Measurements from ENCODE around the gene SULT1C3. TPM values are rescaled to one million over a fixed set of nuclear protein-coding genes. Genes with fewer than 3 reads are reported as not detected.

Gene SULT1C3
- total RNA-seq = not detected
- long read RNA-seq = 0 reads

GRCh38 chr2:108239786-108240185 lies at the start of gene SULT1C3:
Gene SULT1C3 (plus strand): TSS chr2:108239968. CDS start chr2:108247195, 7,227 bp downstream.
- DNase-seq (ENCODE audit: low spot score) = no peak

GRCh38 chr2:108193251-108193650 lies 46.5 kb upstream of the SULT1C3 start:
- no peak for DNase-seq (ENCODE audit: low spot score)

GRCh38 chr2:108194409-108195132 lies 45.2 kb upstream of the SULT1C3 start:
- no peak for DNase-seq (ENCODE audit: low spot score)

DNA sequence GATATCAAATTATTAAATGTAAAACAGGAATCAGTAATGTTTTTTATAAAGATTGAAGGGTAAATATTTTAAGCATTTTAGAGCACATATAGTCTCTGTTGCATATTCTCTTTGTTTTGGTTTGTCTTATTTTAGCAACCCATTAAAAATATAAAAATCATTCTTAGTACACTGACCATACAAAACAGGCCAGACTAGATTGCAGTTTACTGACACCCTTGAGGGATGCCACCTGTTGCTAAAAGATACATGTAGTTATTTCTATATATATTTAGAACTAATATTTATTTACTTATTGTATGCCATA lies 44.7 kb upstream of the SULT1C3 start:
- no peak for DNase-seq (ENCODE audit: low spot score)

- no peak for DNase-seq (ENCODE audit: low spot score)
These were observed 40.0 kb upstream of the SULT1C3 start for GRCh38 chr2:108199726-108200125.

- no peak for DNase-seq (ENCODE audit: low spot score)
These were observed 39.2 kb upstream of the SULT1C3 start for GRCh38 chr2:108200569-108200968.

GRCh38 chr2:108212671-108213070 lies 27.1 kb upstream of the SULT1C3 start:
- DNase-seq (ENCODE audit: low spot score) = no peak

GRCh38 chr2:108215794-108216211 lies 24.0 kb upstream of the SULT1C3 start:
- no peak for DNase-seq (ENCODE audit: low spot score)

DNA sequence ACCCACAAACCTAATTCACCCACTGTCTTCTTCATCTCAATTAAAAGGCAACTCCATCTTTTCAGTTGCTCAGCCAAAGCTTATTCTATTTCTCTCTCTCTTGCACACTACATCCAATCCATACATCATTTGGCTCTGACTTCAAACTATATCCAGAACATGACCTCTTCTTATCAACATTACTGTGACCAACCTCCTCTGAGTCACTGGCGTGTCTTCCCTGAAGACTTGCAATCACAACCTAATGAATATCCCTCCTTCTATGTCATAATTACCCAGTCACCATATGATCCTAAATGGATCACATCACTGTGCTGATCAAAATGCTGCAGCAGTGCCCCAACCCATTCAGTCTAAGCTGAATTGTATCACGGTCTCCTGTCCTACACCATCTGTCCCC lies 22.6 kb upstream of the SULT1C3 start:
- no peak for DNase-seq (ENCODE audit: low spot score)

DNA sequence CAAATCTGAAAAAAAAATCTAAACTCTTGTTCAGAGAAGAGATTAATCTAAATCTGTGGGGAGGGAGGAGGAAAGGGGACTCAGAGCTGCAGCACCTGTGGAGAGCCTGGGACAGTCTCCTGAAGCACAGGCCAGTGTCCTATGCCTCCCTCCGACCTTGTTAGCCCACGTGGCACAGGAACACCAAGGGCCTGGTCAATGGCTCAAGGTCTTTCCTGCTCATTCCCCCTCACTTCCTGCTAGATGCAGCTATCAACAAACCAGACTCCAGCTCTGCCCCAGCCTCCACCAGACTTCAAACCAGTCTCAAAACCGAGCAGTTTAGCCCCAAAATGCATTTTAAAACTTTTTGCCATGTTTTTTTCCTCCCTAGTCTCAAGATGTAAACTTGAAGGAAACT lies 20.1 kb upstream of the SULT1C3 start:
- no peak for DNase-seq (ENCODE audit: low spot score)

- DNase-seq (ENCODE audit: low spot score) = no peak
These were observed 19.6 kb upstream of the SULT1C3 start for GRCh38 chr2:108220191-108220590.

- no peak for DNase-seq (ENCODE audit: low spot score)
These were observed 18.7 kb upstream of the SULT1C3 start for GRCh38 chr2:108220942-108221541.

GRCh38 chr2:108222261-108222660 lies 17.5 kb upstream of the SULT1C3 start:
- no peak for DNase-seq (ENCODE audit: low spot score)

GRCh38 chr2:108223573-108223972 lies 16.2 kb upstream of the SULT1C3 start:
- no peak for DNase-seq (ENCODE audit: low spot score)

GRCh38 chr2:108224022-108224421 lies 15.7 kb upstream of the SULT1C3 start:
- no peak for DNase-seq (ENCODE audit: low spot score)

DNA sequence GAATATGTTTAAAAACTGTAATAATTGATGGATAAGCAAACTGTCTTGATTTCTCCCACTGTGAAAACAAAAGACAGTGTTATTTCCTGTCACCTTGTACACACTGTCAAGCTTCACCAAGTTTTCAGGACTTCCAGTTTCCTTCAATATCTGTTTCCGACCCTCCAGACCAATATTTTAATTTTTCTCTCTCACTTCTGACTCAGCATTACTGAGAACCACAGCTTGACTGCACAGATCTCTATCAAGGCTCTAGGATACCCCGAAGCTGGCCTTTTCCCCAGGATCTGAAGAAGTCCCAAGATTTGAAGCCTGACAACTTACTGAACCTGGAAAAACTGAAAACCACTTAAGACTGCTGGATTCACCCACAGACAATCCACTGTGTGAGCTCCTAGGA lies 13.2 kb upstream of the SULT1C3 start:
- DNase-seq (ENCODE audit: low spot score) = no peak

GRCh38 chr2:108228006-108228405 lies 11.8 kb upstream of the SULT1C3 start:
- no peak for DNase-seq (ENCODE audit: low spot score)

GRCh38 chr2:108228537-108228936 lies 11.2 kb upstream of the SULT1C3 start:
- DNase-seq (ENCODE audit: low spot score) = no peak

GRCh38 chr2:108229875-108230274 lies 9.9 kb upstream of the SULT1C3 start:
- no peak for DNase-seq (ENCODE audit: low spot score)

DNA sequence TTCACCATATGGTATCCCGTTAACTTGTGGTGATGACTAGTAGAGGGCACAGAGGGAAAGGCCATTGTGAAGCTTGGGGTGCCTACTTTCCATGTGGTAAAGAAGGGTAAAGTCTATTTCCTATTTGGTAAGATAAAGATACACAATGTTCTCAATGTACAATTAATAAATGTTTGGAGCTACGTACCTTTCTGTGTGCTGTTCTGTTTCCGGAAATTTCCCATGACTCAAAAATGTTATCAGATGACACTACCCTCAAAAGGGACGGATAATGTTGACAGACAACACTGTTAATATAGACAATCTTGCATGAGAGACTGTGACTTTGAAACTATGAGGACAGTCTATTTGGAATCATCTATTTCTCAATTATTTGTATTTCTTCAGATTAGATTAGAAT lies 4.2 kb upstream of the SULT1C3 start:
- DNase-seq (ENCODE audit: low spot score) = no peak

DNA sequence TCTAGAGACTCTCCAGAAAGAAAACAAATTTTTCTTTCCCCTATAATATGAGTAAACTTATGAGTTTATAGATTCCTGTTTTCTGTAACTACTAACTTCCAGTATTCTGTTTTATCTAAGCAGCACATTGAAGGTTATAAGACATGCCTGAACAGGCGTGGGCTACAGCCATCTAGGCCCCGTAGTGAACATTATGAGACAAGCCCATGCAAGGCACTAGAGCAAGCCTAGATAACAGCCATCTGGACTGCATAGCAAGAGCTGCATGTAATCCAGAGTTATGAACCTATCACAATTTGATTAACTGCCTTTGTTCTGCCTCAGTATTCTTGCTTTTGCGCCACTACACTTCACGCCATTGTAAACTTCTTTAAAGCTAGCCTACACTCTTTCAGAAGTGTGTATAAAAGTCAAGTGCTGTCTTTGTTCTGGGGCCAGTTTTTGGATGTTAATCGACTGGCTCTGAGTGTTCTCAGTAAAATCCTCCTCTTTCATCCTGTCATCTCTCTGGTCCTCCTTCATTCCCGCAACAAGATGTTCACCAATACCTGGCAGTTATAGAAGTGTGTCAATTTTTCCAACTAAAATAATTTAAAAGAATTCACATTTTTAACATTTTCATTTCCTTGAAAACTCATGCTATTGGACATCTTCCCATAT lies 3.0 kb upstream of the SULT1C3 start:
- no peak for DNase-seq (ENCODE audit: low spot score)

GRCh38 chr2:108240966-108241365 lies 1.2 kb downstream of the SULT1C3 start:
- no peak for DNase-seq (ENCODE audit: low spot score)

- DNase-seq (ENCODE audit: low spot score) = no peak
These were observed 3.8 kb downstream of the SULT1C3 start for GRCh38 chr2:108243566-108243965.
